B cell (primary cell): ENCODE results near the gene ERGIC1. TPM values are rescaled to one million over a fixed set of nuclear protein-coding genes. Genes with fewer than 3 reads are reported as not detected.

Experiments
- ATAC-seq: fragments of 200-7000 bp; cut with Tn5 transposase; one replicate; pipeline ENCODE4 v1.10.0; 2021; ENCODE audit warnings: low read depth, mild to moderate bottlenecking, moderate number of reproducible peaks, moderate library complexity
- CTCF ChIA-PET: fragments of 350-600 bp; sonication (Branson Sonifier 250); formaldehyde crosslinking; loops from one replicate; lab custom pipeline; 2021; ENCODE audit warnings: antibody characterized with exemption, inconsistent platforms; lab: Charles Lee
- POLR2A ChIA-PET: fragments of 350-600 bp; sonication (Branson Sonifier 250); formaldehyde crosslinking; loops from one replicate; lab custom pipeline; 2021; ENCODE audit warnings: antibody characterized with exemption; lab: Charles Lee
- DNase-seq: peaks from one replicate; pipeline ENCODE4 v3.0.0; 2013
- H2AFZ ChIP-seq: 2 replicates; pipeline ENCODE4 v1.6.1; 2012; ENCODE audit warnings: mild to moderate bottlenecking, low read depth, low read length; ENCODE audit not compliant: insufficient read depth, poor library complexity, severe bottlenecking
- H3K27ac ChIP-seq, 2 donors: 1 replicate in 1 of 2; 2 replicates in 1 of 2; pipeline ENCODE4 v1.5.1; 2012 to 2013; ENCODE audit warnings: low read length in 2 of 2, mild to moderate bottlenecking in 2 of 2, moderate library complexity in 1 of 2
- H3K27me3 ChIP-seq, 4 experiments: fragments of 200-600 bp in 1 of 4; sonication (generic) in 1 of 4; replicated peaks in 1 of 4; 1 replicate in 2 of 4; 2 replicates in 2 of 4; pipeline versions ENCODE4 v1.6.1 to v1.7.0; 2013 to 2016; ENCODE audit warnings: low read length in 3 of 4, mild to moderate bottlenecking in 2 of 4, mixed read lengths in 1 of 4, moderate library complexity in 1 of 4; ENCODE audit not compliant: insufficient read depth in 4 of 4, control insufficient read depth in 3 of 4; ENCODE audit errors: control extremely low read depth in 1 of 4
- H3K36me3 ChIP-seq, 2 experiments: replicated peaks in 1 of 2; 1 replicate in 1 of 2; 2 replicates in 1 of 2; pipeline versions ENCODE4 v1.6.1 to v1.7.1; 2013; ENCODE audit warnings: low read length in 1 of 2; ENCODE audit not compliant: insufficient read depth in 2 of 2, control insufficient read depth in 1 of 2; ENCODE audit errors: control extremely low read depth in 1 of 2, extremely low read depth in 1 of 2
- H3K4me1 ChIP-seq, 2 donors: fragments of 200-600 bp in 1 of 2; sonication (generic) in 1 of 2; 1 replicate in 1 of 2; 2 replicates in 1 of 2; pipeline versions ENCODE4 v1.5.1 to v1.6.1; 2013 to 2017; ENCODE audit warnings: low read length in 2 of 2; ENCODE audit not compliant: control insufficient read depth in 2 of 2, insufficient read depth in 2 of 2
- H3K4me2 ChIP-seq: replicated peaks from 2 replicates; pipeline ENCODE3; 2012; ENCODE audit warnings: mild to moderate bottlenecking, low read depth, low read length; ENCODE audit not compliant: poor library complexity, severe bottlenecking
- H3K4me3 ChIP-seq, 5 experiments: fragments of 200-600 bp in 1 of 5; sonication (generic) in 1 of 5; 1 replicate in 3 of 5; 2 replicates in 2 of 5; pipeline versions ENCODE4 v1.5.1 to v1.7.0; 2011 to 2016; ENCODE audit warnings: low read length in 4 of 5, mild to moderate bottlenecking in 4 of 5, low read depth in 2 of 5, control low read depth in 1 of 5, moderate library complexity in 1 of 5; ENCODE audit not compliant: insufficient read depth in 1 of 5; ENCODE audit errors: control extremely low read depth in 1 of 5, extremely low read depth in 1 of 5
- H3K79me2 ChIP-seq: fragments of 200-600 bp; sonication (generic); one replicate; pipeline ENCODE4 v1.6.0; 2016; ENCODE audit warnings: low read length; ENCODE audit not compliant: control insufficient read depth, insufficient read depth
- H3K9ac ChIP-seq: fragments of 200-600 bp; sonication (generic); 2 replicates; pipeline ENCODE4 v1.6.1; 2017; ENCODE audit warnings: mild to moderate bottlenecking, low read length, moderate library complexity
- H3K9me3 ChIP-seq, 3 donors: one replicate each; pipeline versions ENCODE4 v1.6.1 to v1.7.1; 2013; ENCODE audit warnings: low read length in 2 of 3; ENCODE audit not compliant: control insufficient read depth in 2 of 3, insufficient read depth in 1 of 3; ENCODE audit errors: control extremely low read depth in 1 of 3
- H4K20me1 ChIP-seq: 2 replicates; pipeline ENCODE4 v1.6.0; 2012; ENCODE audit warnings: mild to moderate bottlenecking, low read length; ENCODE audit not compliant: insufficient read depth, control insufficient read depth, poor library complexity, severe bottlenecking
- H3K27ac Mint-ChIP-seq: one replicate; pipeline ENCODE4 v1.8.0; 2021; ENCODE audit warnings: mixed read lengths
- H3K27me3 Mint-ChIP-seq: one replicate; pipeline ENCODE4 v1.8.0; 2021; ENCODE audit warnings: mixed read lengths
- H3K4me1 Mint-ChIP-seq: one replicate; pipeline ENCODE4 v1.8.0; 2021; ENCODE audit warnings: mixed read lengths
- H3K4me3 Mint-ChIP-seq: one replicate; pipeline ENCODE4 v1.8.0; 2021; ENCODE audit warnings: mixed read lengths
- H3K9me3 Mint-ChIP-seq: one replicate; pipeline ENCODE4 v1.8.0; 2022; ENCODE audit warnings: mixed read lengths; ENCODE audit not compliant: insufficient read depth
- CTCF ChIP-seq: fragments of 200-600 bp; IDR thresholded peaks from one replicate; pipeline ENCODE4 v1.8.0; 2022; ENCODE audit warnings: antibody characterized with exemption, mild to moderate bottlenecking
- EZH2 ChIP-seq: IDR thresholded peaks from 2 replicates; pipeline ENCODE4 v1.6.1; 2012; ENCODE audit warnings: borderline replicate concordance, low read depth, mild to moderate bottlenecking, moderate library complexity, low read length; ENCODE audit not compliant: insufficient read depth, poor library complexity, severe bottlenecking
- WGBS: methylation state at CpG from one replicate; pipeline ENCODE4 v1.1.5; 2013; ENCODE audit warnings: missing lambda C conversion rate; ENCODE audit not compliant: insufficient coverage; 5-methylcytosine and 5-hydroxymethylcytosine counted together
- intact Hi-C: fragments of 100-400 bp; cut with micrococcal nuclease; formaldehyde crosslinking; loops from one replicate; pipeline ENCODE4 v1.10.0; 2022
- polyA plus RNA-seq: library from polyadenylated mRNA; depleted of rRNA; stranded (reverse); fragments of >200 nt; gene quantifications from 2 replicates; pipeline ENCODE4 v1.2.3, GENCODE V29; 2012
- total RNA-seq, 2 donors: library from RNA; stranded (reverse); fragments of 120-200 nt in 1 of 2; gene quantifications; 1 replicate in 1 of 2; 2 replicates in 1 of 2; pipeline versions ENCODE4 v1.2.3 to v1.2.4, GENCODE V29; 2013 to 2022

The ERGIC1 gene
- total and polyA plus RNA-seq, 2 donors (not counting 1 experiment from before 2014, with no cell fraction given): 86.3 to 140 TPM

DNA sequence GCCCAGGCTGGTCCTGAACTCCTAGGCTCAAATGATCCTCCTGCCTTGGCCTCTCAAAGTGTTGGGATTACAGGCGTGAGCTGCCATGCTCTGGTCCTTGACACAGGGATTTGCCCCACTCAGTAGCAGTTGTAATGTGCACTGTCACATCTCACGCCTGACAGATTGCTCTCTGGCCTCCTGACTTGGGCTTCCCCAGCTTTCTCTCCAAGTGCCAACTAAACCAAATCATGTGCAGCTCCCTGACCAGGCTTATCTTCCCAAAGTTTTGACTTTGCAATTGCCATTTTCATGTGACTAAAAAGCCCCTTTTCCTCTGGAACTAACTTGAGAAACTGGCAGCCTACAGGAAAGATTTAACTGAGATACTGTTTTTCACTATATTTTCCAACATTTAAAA lies 135.9 kb downstream of the ERGIC1 start:
- Histone ChIP-seq H3K79me2 (no peaks in the 10 kb centered on the region), H3K9me3 (no peaks in the 10 kb centered on the region), H3K4me1 (peaks cover 4 to 6% of the 10 kb centered on the region in 2 donors), H3K9ac (no peak overlapping the region), H3K27me3 (no peaks in the 10 kb centered on the region), H3K4me2 (no peak overlapping the region), H3K27ac (no peak overlapping the region), H2AFZ (no peak overlapping the region), H3K36me3 (peaks cover 7 to 13% of the 10 kb centered on the region in 2 experiments), H4K20me1 (no peaks in the 10 kb centered on the region), H3K4me3 (no peak overlapping the region)
- Mint-ChIP-seq H3K4me1 (peaks cover 6% of the 10 kb centered on the region), H3K27me3 (no peaks in the 10 kb centered on the region), H3K27ac (no peak overlapping the region), H3K9me3 (no peaks in the 10 kb centered on the region), H3K4me3 (no peak overlapping the region)
- TF ChIP-seq CTCF: no peak
- no peak for TF ChIP-seq EZH2
- 96% methylated on average over 2 of the region's 2 CpGs for WGBS
- POLR2A ChIA-PET: no interaction called here
- intact Hi-C loops: no loop called here
- ATAC-seq (no peak), DNase-seq (no peak)
- CTCF ChIA-PET: interaction anchor here (1.9 kb wide), 1 partner anchor 11 kb away, joined by 6 read pairs; the partner anchor contains the start of gene RPL26L1

DNA sequence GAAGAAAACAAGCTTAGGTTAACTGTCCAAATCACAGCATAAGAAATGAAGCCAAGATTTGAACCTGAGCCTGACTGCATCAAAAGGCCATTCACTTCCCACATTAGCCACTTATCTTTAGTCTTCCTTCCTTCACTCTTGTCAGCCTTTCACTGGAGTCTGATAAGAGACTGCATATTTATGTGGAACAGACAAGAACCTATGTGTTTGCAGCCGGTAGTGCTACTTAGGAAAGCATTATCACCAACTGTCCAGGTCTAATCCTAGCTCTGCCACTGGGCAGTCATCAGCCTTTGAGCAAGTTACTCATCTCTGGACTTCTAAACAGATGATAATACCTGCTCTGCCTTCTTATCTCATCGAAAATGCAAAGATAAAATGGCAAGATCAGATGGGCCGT lies 137.4 kb downstream of the ERGIC1 start:
- Histone ChIP-seq H3K4me3 (no peak overlapping the region), H4K20me1 (no peaks in the 10 kb centered on the region), H3K27me3 (no peaks in the 10 kb centered on the region), H3K79me2 (no peaks in the 10 kb centered on the region), H3K27ac (no peak overlapping the region), H2AFZ (no peak overlapping the region), H3K9me3 (no peaks in the 10 kb centered on the region), H3K4me1 (peaks cover 4 to 6% of the 10 kb centered on the region in 2 donors), H3K4me2 (no peak overlapping the region), H3K36me3 (peaks cover 7 to 8% of the 10 kb centered on the region in 2 experiments), H3K9ac (no peak overlapping the region)
- no peak for TF ChIP-seq CTCF
- TF ChIP-seq EZH2: no peak
- CTCF ChIA-PET: interaction anchor here (0.7 to 0.9 kb wide), 2 partner anchors 9 to 12 kb away, joined by 3 to 4 read pairs; partner anchors contain the start of gene RPL26L1
- no peak for DNase-seq
- Mint-ChIP-seq H3K9me3 (no peaks in the 10 kb centered on the region), H3K27ac (no peak overlapping the region), H3K4me3 (no peak overlapping the region), H3K4me1 (peaks cover 6% of the 10 kb centered on the region), H3K27me3 (no peaks in the 10 kb centered on the region)
- WGBS: no CpG with 5 or more reads among the region's 3 CpGs
- POLR2A ChIA-PET: no interaction called here
- no peak for ATAC-seq
- intact Hi-C loops: no loop called here
